NCI-H2107 treated with DMSO at 0.1 percent for 48 hours (cell line): ENCODE results near the gene ADH4.
"Not testable (repeated sequence)": the region's sequence is repeated elsewhere in the genome, so short reads cannot be mapped to it uniquely, and the experiment has no call there.

Experiments
- DNase-seq: peaks from one replicate; lab custom pipeline; 2025; ENCODE audit not compliant: unreplicated experiment; lab: John Stamatoyannopoulos, UW

The ADH4 gene

DNA sequence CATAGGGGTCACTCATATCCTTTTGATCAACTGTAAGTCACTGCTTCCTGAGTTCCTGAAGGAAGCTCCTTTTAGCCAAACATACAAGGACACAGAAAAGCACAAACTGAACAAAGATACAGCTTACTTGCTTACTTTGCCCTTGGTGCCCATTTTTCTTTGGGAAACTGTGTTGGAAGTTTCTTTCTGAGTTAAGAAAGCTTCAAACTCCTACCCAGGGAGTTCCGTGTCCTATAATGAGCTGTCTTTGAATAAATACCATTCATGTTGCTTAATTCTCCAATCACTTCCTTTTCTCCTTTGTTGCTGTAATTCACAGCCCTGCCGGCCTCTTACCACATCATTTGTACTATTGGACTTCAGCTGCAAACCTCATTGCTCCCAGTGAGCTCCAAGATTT, at the start of gene ADH4:
Gene ADH4 (minus strand): TSS at position 228 of the 400 bp plus-strand sequence. CDS start 75 bp downstream, at position 153.
- no peak for DNase-seq

DNA sequence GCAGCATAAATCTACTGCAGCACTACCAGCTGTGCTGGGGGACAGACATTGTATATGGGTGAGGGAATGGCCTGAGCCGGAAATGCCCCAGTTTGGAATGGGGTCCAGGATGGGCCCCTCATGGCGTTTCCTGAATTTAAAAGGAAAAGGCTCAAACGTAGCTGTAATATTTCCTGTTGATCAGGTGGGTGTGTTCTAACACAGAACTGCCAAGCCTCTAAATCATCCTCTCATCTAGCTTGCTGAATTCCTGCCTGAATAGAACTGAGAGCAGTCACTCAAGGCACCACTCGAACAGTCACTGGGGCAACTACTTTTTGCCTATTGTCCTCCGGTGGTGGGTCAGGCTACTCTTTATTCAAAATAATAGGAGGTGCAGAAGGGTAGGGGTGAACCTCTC, 46.2 kb upstream of the ADH4 start:
- DNase-seq, result no peak

DNA sequence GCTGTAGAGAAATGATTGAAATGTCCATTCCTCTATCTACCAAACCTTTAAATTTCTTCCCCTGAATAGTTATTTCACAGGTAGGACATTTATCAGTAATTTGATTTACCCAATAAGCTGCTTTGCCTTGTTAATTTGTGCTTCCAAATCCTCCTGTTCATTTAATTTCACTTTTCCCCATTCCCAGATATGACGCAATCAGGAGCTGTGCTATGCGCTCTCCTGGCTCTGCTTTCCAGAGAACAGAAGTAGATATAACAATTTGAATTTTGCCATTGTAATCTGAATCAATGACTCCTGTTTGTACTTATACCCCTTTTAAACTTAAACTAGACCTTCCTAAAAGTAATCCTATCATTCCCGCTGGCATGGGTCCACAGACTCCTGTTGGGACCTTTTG, 45.8 kb upstream of the ADH4 start:
- not testable (repeated sequence) for DNase-seq

DNA sequence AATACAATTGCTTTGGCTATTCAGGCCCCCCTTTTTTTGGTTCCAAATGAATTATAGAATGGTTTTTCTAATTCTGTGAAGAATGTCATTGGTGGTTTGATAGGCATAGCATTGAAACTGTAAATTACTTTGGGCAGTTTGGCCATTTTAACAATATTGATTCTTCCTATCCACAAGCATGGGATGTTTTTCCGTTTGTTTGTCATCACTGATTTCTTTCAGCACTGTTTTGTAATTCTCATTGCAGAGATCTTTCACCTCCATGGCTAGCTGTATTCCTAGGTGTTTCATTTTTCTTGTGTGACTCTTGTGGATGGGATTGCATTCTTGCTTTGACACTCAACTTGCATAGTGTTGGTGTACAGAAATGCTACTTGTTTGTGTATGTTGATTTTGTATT, 41.9 kb upstream of the ADH4 start:
- no peak for DNase-seq

DNA sequence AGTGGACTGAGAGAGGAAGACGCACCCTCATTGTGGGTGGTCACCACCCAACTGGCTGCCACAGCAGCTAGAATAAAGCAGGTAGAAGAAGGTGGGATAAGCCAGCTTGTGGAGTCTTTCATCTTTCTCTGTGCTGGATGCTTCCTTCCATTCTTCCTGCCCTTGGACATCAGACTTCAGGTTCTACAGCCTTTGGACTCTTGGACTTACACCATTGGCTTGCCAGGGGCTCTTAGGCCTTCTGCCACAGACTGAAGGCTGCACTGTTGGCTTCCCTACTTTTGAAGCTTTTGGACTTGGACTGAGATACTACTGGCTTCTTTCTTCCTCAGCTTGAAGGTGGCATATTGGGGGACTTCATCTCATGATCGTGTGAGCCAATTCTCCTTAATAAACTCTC, 41.5 kb upstream of the ADH4 start:
- DNase-seq, result no peak

DNA sequence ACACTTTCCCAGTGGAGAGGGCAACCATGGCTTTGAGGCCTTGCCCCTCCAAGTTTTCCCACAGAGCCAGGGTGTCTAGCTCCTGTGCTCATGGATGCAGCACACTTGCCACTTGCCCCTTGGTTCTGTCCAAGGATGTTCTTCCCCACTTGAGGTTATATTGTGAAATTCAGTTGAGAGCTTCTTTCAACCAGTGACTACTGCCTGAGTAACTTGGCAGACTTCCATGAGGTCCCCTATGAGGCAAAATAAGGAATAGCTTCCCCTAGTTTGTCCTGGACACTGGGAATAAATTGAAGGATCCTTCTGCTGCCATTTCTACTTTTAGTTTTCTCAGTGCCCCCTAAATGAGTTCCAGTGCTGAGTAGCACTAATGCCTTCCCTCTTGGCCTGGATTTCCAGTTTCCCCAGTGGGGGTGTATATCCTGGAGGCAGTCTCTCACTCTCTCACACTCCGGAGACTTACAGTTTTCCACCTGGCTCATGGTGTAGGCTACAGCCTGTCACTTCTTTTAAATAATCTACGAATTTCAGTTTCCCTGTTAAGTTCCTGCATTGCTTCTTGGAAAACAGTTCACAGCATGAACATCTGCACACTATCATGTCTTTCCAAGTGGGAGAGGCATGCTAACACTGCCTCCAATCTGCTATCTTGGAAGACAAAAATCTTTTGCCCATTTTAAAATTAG, 36.4 kb upstream of the ADH4 start:
- no peak for DNase-seq

DNA sequence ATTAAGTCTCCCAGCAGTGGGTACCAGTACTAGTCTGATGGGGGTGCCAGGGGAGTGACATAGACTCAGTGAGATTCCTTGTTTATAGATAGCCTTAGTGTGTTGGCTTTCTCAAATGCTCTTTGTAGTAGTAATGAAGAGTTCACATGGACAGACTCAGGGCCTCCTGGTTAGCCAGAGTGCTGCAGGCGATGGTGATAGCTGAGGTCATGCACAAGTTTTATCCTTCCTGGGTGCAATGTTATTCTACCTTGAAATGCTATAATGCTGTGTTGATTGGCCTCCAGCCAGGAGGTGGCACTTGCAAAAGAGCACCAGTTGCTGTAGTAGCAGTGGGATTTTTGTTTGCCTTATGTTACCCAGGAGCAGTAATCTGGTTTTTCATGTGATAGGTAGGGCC, 35.5 kb upstream of the ADH4 start:
- no peak for DNase-seq

DNA sequence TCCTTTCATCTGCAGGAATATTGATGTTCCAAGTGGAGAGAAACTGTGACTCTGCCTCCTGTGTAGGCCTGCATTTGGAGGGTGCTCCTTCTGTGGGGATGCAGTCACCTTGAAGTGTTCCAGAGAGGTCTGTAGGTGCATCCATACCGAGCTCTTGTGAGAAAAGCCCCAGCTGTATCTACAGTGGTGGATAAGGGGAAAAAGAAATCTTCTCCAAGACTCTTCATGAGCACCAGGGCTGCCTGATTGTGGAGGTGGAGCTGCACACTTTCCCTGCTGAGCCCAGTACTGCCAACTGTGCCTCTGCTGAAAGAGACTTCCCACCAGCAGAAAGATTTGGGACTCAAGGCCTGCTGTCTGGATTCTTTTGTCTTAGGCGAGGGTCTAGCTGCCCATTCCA, 35.1 kb upstream of the ADH4 start:
- no peak for DNase-seq

DNA sequence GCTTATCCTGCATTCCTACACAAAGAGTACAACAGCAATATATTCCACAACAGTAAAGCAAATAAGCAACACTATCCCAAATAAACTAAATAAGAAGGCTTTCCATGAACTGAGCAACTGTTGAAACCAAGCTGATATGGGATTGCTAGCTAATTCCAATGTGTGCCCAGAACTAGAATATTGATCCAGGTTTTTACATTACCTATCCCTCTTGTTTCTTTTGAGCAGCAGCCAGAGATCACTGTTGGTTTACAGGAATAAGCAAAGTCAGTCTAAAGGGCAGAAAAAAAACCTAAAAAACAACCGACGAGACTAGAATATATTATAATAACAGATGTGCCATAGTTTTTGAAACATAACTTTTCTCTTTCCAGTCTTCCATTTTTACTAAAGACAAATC, 22.4 kb upstream of the ADH4 start:
- no peak for DNase-seq

DNA sequence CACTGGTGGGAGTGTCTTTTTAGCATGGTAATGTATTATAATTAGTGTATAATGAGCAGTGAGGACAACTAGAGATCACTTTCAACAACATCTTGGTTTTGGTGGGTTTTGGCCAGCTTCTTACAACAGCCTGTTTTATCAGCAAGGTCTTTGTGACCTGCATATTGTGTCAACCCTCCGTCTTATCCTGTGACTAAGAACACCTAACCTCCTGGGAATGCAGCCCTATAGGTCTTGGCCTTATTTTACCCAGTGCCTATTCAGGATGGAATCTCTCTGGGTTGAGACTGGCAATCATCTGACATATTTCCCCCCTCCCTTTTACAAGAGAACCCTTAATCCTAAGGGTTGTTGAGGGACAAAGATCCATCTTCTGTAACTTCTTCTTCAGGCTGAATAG, 21.9 kb upstream of the ADH4 start:
- no peak for DNase-seq

DNA sequence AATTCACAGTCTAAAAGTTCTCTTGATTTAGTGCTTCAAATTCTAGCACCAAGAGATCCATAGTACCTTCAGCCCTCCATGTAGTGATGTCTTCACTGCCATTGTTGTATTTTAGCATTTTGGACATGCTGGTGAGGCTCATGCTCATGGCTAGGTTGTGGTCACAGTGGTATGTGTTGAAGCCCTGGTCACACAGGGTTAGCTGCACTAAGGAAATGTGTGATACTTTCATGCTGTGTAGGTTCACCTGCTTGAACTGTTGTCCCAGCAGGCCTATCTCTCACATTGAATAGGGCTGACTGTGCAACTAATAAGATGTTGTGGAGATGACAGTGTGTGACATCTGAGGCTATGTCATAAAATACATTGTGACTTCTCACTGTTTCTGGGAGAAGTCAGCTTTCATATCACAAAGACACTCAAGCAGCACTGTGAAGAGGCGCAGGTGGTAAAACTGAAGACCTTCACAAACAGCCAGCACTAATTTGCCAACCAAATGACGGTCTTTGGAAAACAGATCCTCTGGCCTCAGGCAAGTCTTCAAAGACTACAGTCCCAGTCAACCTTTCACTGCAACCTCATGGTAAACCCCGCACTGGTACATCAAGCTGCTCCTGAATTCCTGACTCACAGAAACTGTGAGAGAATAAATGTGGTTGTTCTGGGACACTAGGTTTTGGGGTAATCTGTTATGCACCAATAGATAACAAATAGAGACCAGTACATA, 17.4 kb upstream of the ADH4 start:
- no peak for DNase-seq

DNA sequence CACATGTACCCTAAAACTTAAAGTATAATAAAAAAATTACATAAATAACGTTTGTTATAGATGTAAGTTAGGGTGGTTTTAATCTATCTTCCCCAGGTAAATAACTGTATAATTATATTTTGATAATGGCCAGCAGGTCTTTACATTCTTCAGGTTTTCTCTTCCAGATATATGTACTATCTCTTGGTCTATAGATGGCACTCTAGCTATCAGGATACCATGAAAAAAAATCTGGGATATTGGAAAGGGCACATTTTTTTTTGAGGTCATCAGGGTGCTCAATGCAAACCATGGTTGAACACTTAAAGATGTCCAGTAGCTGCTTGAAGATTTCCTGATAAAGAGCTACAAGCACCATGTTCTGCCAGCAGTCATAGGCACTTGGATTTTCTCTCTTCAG, 15.6 kb upstream of the ADH4 start:
- DNase-seq, result no peak

DNA sequence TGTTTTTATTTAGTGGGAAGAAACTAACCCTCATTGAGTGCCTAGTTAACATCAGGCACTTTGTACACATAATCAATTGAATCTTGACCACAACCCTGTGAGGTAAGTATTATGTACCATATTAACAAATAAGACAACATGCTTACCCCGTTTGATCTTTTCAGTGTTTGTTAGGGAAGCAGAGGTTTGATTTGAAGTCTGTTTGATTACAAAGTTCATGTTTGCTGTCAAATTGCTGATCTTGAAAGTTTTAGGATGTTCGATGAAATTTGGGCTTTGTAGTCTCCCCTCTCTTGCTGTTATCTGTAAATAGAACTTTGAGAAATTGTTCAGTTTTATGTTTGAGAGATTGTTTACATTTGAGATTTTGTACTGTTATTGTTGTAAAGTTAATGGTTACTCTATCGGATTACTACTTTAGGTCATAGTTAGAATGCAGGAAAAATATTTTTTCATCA, 13.4 kb upstream of the ADH4 start:
- DNase-seq, result no peak

DNA sequence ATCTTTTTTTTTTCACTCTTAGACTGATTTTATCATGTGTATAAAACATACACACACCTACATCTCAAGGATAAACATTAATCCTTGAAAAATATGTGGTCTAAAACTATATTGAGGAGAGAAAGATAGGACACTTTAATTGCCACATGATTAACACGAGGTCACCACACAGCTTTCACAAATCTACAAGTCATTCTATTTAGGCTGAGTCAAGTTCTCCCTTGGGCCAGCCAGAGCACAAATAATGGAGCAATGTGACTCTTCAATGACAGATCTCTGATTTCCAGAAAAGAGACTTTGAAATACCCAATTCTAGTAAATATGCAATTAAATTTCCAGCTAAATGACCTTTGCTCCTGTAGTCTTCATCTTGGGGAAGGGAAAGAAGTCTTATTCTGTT, 12.9 kb upstream of the ADH4 start:
- no peak for DNase-seq

DNA sequence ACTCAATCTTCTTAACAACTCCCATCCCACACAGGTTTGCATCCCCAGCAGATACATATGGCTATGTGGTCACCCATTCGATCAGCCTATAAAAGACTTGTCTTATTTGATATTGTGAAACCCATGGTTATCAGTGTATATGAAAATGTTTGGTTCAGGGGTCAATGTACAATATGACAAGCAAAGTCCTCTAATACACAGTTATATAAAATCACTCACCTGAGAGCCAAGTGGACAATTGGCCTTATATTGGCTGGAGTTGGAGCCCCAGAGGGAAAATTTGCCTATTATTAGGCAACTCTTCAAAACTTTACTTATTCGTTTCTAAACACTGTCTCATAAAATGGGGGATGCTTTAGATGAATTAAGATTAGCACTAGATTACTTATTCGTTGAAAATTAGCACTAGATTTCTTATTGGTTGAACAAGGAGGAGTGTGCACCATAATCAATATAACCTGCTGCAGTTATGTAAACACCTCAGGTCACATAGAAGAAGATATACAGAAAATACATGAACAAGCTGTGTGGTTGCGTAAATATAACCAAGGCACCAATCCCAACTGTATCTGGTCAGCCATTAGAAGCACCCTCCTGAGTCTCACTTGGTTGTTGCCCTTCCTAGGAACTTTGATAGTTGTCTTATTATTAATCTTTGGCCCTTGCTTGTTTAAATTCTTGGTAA, 10.7 kb upstream of the ADH4 start:
- DNase-seq, result no peak

DNA sequence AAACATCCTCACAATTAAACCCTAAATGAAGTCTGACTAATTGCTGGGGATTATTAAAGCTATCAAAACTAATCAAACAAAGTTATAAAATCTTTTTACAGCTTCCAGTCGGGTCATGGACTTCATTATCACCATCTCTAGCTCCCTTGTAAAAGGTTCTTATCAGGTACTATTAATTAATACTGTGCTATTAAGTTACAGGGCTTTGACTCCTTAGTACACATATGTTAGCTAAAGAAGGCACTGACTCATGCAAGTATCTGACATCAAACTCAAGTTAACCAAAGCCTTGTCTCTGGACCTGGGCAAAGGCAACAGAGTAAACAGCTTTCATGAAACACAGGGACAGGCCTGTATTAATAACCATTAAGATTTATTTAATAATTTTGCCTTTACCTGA, 7.9 kb upstream of the ADH4 start:
- no peak for DNase-seq

DNA sequence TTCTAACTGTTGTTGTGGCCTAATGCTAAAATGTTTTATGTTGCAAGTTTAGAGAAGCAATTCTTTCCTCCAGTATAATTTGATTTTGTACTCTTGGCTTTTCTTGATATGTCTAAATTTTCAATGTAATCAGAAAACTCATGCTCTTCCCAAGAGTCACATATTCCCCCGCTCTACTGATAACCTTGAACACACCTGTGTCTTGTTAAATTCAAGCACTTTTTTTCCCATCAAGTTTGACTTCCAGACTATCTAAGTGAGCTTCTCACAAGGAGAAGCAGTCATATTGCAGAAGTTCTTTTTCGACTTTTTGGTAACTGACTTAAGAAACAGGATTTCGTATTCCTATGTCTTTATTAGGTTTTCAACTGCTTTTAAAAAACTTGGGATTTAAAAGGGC, 7.4 kb upstream of the ADH4 start:
- DNase-seq, result no peak

DNA sequence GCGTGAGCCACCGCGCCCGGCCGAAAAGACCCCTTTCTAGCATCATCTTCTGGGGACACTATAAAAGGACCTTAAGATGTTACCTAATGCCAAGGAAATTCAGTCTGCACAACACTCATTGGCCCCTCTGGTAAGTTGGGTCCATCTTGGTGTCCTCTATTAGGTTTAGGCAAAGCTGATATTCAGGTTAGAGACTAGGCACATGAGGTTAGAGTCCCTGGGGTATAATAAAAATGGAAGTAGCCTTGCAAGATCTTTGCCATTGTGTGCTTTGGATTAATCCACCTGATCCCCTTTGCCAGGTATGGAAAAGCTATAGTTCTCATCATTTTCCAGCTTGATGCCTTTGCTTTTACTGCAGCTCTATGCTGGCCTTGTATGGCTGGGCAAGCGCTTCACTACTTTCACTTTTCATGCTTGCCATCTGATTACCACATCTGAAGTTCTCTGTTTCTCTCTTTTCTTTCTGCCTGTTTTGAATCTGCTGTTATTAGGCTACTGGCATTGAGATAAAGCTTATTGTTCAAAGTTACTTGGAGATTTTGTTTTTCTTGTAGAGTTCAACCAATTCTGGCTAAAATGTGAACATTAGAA, 5.4 kb upstream of the ADH4 start:
- no peak for DNase-seq

DNA sequence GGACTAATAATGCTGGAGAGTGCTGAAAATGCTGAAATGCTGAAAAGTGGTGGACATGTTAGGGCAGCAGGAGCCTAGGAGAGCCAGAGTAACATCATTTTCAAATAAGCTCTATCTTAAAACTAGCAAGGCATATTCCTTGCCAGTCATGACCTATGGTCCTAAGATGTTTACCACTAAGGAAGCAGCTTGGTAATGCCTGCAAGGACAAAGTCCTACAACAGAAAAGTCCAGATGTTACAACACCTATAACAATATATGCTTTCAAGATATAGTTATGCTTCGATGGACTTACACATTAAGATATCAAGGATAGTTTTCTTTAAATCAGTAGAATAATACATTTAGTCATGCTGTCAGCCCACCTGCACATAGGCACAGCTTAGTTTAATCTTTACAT, 4.5 kb upstream of the ADH4 start:
- no peak for DNase-seq

DNA sequence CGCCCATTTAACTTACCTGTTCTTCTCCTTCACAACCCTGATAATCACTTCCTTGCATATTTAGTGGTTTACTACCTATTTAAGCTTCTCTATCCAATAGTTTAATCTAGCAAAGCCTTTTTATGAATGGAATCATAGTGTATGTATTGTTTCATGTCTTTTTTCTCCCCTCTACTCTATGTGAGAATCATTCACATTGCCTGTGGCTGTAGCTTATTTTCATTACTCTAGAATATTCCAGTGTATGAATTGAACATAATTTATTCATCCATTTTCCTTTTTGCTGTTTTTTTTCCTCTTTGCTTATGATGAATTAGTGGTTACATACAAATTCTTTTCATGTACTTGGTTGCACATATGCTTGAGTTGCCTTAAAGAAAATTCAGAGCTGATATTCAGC, 490 bp upstream of the ADH4 start:
- no peak for DNase-seq

DNA sequence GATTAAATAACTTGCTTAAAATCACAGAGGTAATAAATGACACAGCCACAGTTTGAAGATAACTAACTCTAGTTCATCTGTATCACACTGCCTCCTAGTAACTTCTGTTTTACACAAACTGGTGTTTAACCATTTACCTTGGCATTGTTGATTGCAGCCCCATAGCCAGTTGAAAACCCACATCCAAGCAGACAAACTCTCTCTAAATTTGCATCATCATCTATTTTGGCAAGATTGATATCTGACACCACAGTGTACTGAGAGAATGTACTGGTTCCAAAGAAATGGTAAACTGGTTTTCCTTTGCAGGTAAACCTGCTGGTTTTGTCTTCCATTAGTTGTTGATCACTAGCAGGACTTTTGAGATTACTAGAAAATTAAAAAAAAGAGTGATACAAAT, 7.8 kb downstream of the ADH4 start:
- no peak for DNase-seq
